ENCODE results near the gene HOXA3. TPM values are rescaled to one million over a fixed set of nuclear protein-coding genes. Genes with fewer than 3 reads are reported as not detected.
A peak's percentile ranks its signal among the peaks of the same experiment; 100 is the strongest.

Gene HOXA3
- total RNA-seq, 1 donor from 2014 or later: 8.7 TPM

- H3K27me3 ChIP-seq: peaks cover 100% of the 10 kb centered on the region
- no peaks in the 10 kb centered on the region for H3K36me3 ChIP-seq
- TF ChIP-seq CTCF (IDR thresholded peaks at IDR 0.05): no peak
- intact Hi-C loops (cut with DNase I): no loop called here
- ATAC-seq (no peak), DNase-seq (peak; percentile 31)
- H3K4me3 ChIP-seq: no peak overlapping the region
- no peaks in the 10 kb centered on the region for H3K9me3 ChIP-seq
- H3K4me1 ChIP-seq: peaks cover 29% of the 10 kb centered on the region
- H3K27ac ChIP-seq: no peak overlapping the region
These were observed 18.9 kb upstream of the HOXA3 start for GRCh38 chr7:27171325-27171636.

GRCh38 chr7:27170426-27171324 lies 18.3 kb upstream of the HOXA3 start:
- ATAC-seq (no peak), DNase-seq (no peak)
- intact Hi-C loops (cut with DNase I): no loop called here
- H3K9me3 ChIP-seq: no peaks in the 10 kb centered on the region
- H3K27ac ChIP-seq: no peak overlapping the region
- H3K4me3 ChIP-seq: no peak overlapping the region
- peaks cover 35% of the 10 kb centered on the region for H3K4me1 ChIP-seq
- H3K27me3 ChIP-seq: peaks cover 100% of the 10 kb centered on the region
- no peaks in the 10 kb centered on the region for H3K36me3 ChIP-seq
- TF ChIP-seq CTCF (IDR thresholded peaks at IDR 0.05): no peak

GRCh38 chr7:27169658-27170425 lies 17.5 kb upstream of the HOXA3 start:
- no peak for TF ChIP-seq CTCF (IDR thresholded peaks at IDR 0.05)
- Histone ChIP-seq H3K27me3 (peaks cover 100% of the 10 kb centered on the region), H3K4me3 (no peak overlapping the region), H3K27ac (no peak overlapping the region), H3K4me1 (peaks cover 39% of the 10 kb centered on the region), H3K9me3 (no peaks in the 10 kb centered on the region), H3K36me3 (no peaks in the 10 kb centered on the region)
- DNase-seq: peak; percentile 62
- intact Hi-C loops (cut with DNase I): loop anchor here (10.0 kb wide), 2 partner anchors 1275 to 1305 kb away; no protein-coding TSS in a partner anchor
- no peak for ATAC-seq

GRCh38 chr7:27168265-27168947 lies 16.0 kb upstream of the HOXA3 start:
- no peak for TF ChIP-seq CTCF (IDR thresholded peaks at IDR 0.05)
- ATAC-seq: no peak
- H3K36me3 ChIP-seq: no peaks in the 10 kb centered on the region
- intact Hi-C loops (cut with DNase I): loop anchor here (10.0 kb wide), 2 partner anchors 1274 to 1304 kb away; no protein-coding TSS in a partner anchor
- peak; percentile 48 for DNase-seq
- H3K4me1 ChIP-seq: peaks cover 34% of the 10 kb centered on the region
- H3K9me3 ChIP-seq: no peaks in the 10 kb centered on the region
- H3K4me3 ChIP-seq: no peak overlapping the region
- peaks cover 100% of the 10 kb centered on the region for H3K27me3 ChIP-seq
- H3K27ac ChIP-seq: no peak overlapping the region

GRCh38 chr7:27167916-27168264 lies 15.5 kb upstream of the HOXA3 start:
- no peak for TF ChIP-seq CTCF (IDR thresholded peaks at IDR 0.05)
- no peak for ATAC-seq
- Histone ChIP-seq H3K4me3 (no peak overlapping the region), H3K36me3 (no peaks in the 10 kb centered on the region), H3K4me1 (peaks cover 29% of the 10 kb centered on the region), H3K9me3 (no peaks in the 10 kb centered on the region), H3K27ac (no peak overlapping the region), H3K27me3 (peaks cover 100% of the 10 kb centered on the region)
- no peak for DNase-seq
- intact Hi-C loops (cut with DNase I): loop anchor here (10.0 kb wide), 2 partner anchors 1273 to 1303 kb away; no protein-coding TSS in a partner anchor

All from upper lobe of right lung (tissue), 1 donor.